GM12874 (cell line): ENCODE measurements around the gene CFAP46.

Source experiments
- TF ChIP-seq, protein P1 (sequence below): IDR thresholded peaks from 2 replicates; pipeline ENCODE4 v1.5.1; 2011; ENCODE audit warnings: low read depth, mild to moderate bottlenecking, control low read depth, low read length, moderate library complexity; ENCODE audit not compliant: insufficient read depth

Gene CFAP46

GRCh38 chr10:132986978-132987377 lies 44.6 kb upstream of the CFAP46 start:
- TF ChIP-seq, protein P1, sequence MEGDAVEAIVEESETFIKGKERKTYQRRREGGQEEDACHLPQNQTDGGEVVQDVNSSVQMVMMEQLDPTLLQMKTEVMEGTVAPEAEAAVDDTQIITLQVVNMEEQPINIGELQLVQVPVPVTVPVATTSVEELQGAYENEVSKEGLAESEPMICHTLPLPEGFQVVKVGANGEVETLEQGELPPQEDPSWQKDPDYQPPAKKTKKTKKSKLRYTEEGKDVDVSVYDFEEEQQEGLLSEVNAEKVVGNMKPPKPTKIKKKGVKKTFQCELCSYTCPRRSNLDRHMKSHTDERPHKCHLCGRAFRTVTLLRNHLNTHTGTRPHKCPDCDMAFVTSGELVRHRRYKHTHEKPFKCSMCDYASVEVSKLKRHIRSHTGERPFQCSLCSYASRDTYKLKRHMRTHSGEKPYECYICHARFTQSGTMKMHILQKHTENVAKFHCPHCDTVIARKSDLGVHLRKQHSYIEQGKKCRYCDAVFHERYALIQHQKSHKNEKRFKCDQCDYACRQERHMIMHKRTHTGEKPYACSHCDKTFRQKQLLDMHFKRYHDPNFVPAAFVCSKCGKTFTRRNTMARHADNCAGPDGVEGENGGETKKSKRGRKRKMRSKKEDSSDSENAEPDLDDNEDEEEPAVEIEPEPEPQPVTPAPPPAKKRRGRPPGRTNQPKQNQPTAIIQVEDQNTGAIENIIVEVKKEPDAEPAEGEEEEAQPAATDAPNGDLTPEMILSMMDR: no peak

DNA sequence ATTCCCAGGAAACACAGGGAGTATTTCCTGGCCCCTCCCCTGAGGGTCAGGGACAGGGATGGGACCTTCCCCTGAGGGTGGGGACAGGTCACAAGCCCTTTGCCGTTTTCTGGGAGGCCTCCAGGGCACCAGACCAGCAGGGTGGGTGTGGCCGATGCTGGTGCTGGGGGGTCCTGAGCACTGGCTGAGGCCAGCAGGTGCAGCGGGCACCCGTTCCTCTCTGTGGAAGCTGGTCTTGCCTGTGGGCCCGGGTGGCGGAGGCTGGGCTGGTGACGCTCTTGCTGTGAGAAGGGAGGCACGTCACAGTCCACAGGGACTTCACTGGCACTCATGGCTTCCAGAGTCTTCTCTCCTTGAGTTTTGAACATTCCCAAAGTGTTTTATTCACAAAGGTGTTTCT lies 44.2 kb upstream of the CFAP46 start:
- TF ChIP-seq, protein P1: no peak

- TF ChIP-seq, protein P1: no peak
These were observed 43.7 kb upstream of the CFAP46 start for GRCh38 chr10:132986076-132986475.

GRCh38 chr10:132985546-132985900 lies 43.2 kb upstream of the CFAP46 start:
- TF ChIP-seq, protein P1: no peak

- TF ChIP-seq, protein P1: no peak
These were observed 42.6 kb upstream of the CFAP46 start for GRCh38 chr10:132984801-132985545.

DNA sequence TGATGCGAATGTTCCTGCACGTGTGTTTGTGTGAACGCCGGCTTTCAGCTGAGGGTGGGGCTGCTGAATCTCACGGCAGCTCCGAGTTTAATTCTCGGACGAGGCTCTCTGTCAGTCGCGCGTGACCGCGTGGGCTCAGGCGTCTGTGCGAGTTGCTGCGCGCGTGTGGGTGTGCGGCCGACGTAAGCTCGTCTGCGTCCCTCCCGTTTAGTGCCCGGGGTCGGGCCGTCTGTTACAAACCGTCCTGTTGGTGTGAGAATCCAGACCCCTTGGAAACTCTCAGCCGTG lies 41.6 kb upstream of the CFAP46 start:
- TF ChIP-seq, protein P1: no peak

DNA sequence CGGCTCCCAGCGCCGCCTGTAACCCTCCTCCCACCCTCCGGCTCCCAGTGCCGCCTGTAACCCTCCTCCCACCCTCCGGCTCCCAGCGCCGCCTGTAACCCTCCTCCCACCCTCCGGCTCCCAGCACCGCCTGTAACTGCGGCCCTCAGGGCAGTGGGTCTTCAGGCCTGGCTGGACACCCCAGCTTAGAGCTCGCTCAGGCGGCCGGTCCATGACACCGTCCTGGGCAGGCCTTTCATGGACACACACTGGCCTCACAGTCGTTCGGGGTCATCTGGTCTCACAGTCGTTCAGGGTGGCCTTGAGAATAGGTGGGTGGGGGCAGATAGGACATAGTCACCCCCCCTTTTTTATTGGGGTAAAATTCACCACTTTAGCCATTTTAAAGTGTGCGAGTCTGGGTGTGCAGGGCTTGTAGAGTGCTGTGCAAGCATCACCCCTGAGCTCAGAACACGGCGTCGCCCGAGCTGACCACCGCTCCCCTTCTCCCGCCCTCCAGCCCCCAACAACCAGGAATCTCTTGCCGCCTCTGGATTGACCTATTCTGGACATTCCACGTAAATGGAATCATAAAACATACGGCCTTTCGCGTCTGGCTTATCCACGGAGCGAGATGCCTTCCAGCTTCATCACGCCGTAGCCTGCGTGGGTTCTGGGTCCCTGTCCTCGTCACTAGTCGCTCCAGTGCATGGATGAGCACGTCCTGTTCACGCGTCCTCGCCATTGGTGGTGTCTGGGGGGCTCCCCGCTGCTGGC lies 41.1 kb upstream of the CFAP46 start:
- TF ChIP-seq, protein P1: no peak
